Mesenchymal stem cell (in vitro differentiated cells and primary cell): Measurements from ENCODE around the gene MPPED2.

Experiments used
- DNase-seq: peaks from one replicate; pipeline ENCODE4 v3.0.0-alpha.2; 2013
- H2AFZ ChIP-seq: one replicate; pipeline ENCODE4 v1.6.1; 2013; ENCODE audit warnings: low read depth, mild to moderate bottlenecking, control low read depth, inconsistent platforms, low read length, moderate library complexity
- H2AK5ac ChIP-seq: 2 replicates; pipeline ENCODE4 v1.6.1; 2013; ENCODE audit warnings: low read length, moderate library complexity, mild to moderate bottlenecking, inconsistent platforms; ENCODE audit not compliant: severe bottlenecking
- H2BK120ac ChIP-seq: one replicate; pipeline ENCODE4 v1.6.1; 2013; ENCODE audit warnings: low read depth, mild to moderate bottlenecking, inconsistent platforms, low read length, moderate library complexity
- H2BK12ac ChIP-seq, 2 experiments: one replicate each; pipeline ENCODE4 v1.6.1; 2013; ENCODE audit warnings: inconsistent platforms in 2 of 2, low read length in 2 of 2, mild to moderate bottlenecking in 2 of 2, moderate library complexity in 2 of 2, control low read depth in 1 of 2
- H2BK15ac ChIP-seq: one replicate; pipeline ENCODE4 v1.6.1; 2013; ENCODE audit warnings: mild to moderate bottlenecking, low read depth, inconsistent platforms; ENCODE audit not compliant: poor library complexity, severe bottlenecking
- H2BK5ac ChIP-seq: 2 replicates; pipeline ENCODE4 v1.6.1; 2013; ENCODE audit warnings: low read depth, mild to moderate bottlenecking, low read length, control low read depth, inconsistent platforms; ENCODE audit not compliant: poor library complexity, severe bottlenecking
- H3K14ac ChIP-seq, 2 experiments: one replicate each; pipeline ENCODE4 v1.6.1; 2013; ENCODE audit warnings: inconsistent platforms in 2 of 2, low read length in 2 of 2, control low read depth in 1 of 2, mild to moderate bottlenecking in 1 of 2, moderate library complexity in 1 of 2
- H3K18ac ChIP-seq, 2 experiments: one replicate each; pipeline ENCODE4 v1.6.1; 2013; ENCODE audit warnings: inconsistent platforms in 2 of 2, low read length in 2 of 2, control low read depth in 1 of 2, low read depth in 1 of 2, mild to moderate bottlenecking in 1 of 2
- H3K23ac ChIP-seq, 2 experiments: one replicate each; pipeline ENCODE4 v1.6.1; 2013; ENCODE audit warnings: inconsistent platforms in 2 of 2, low read length in 2 of 2, mild to moderate bottlenecking in 2 of 2, moderate library complexity in 2 of 2, control low read depth in 1 of 2
- H3K27ac ChIP-seq: 2 replicates; pipeline ENCODE4 v1.5.1; 2013; ENCODE audit warnings: mild to moderate bottlenecking, moderate library complexity, low read length, control low read depth, inconsistent platforms; ENCODE audit not compliant: poor library complexity, severe bottlenecking
- H3K27me3 ChIP-seq, 2 experiments: 2 replicates each; pipeline versions ENCODE4 v1.6.1 to v1.7.0; 2013; ENCODE audit warnings: low read length in 2 of 2, mild to moderate bottlenecking in 2 of 2, moderate library complexity in 2 of 2, control low read depth in 1 of 2, inconsistent platforms in 1 of 2; ENCODE audit not compliant: control insufficient read depth in 1 of 2, insufficient read depth in 1 of 2
- H3K36me3 ChIP-seq, 2 experiments: 2 replicates each; pipeline versions ENCODE4 v1.6.1 to v1.7.0; 2013; ENCODE audit warnings: low read length in 2 of 2, control low read depth in 1 of 2, inconsistent platforms in 1 of 2, low read depth in 1 of 2, mild to moderate bottlenecking in 1 of 2; ENCODE audit not compliant: insufficient read depth in 2 of 2, control insufficient read depth in 1 of 2
- H3K4ac ChIP-seq, 2 experiments: one replicate each; pipeline ENCODE4 v1.6.1; 2013; ENCODE audit warnings: inconsistent platforms in 2 of 2, low read length in 2 of 2, mild to moderate bottlenecking in 2 of 2, moderate library complexity in 2 of 2, control low read depth in 1 of 2, low read depth in 1 of 2
- H3K4me1 ChIP-seq: 2 replicates; pipeline ENCODE4 v1.6.1; 2013; ENCODE audit warnings: low read depth, low read length, control low read depth; ENCODE audit not compliant: control insufficient read depth, insufficient read depth
- H3K4me2 ChIP-seq: 2 replicates; pipeline ENCODE4 v1.6.1; 2013; ENCODE audit warnings: low read length, mild to moderate bottlenecking, inconsistent platforms; ENCODE audit not compliant: poor library complexity, severe bottlenecking
- H3K4me3 ChIP-seq, 2 experiments: 2 replicates each; pipeline versions ENCODE4 v1.5.1 to v1.7.0; 2013; ENCODE audit warnings: low read length in 2 of 2, mild to moderate bottlenecking in 2 of 2, control low read depth in 1 of 2, low read depth in 1 of 2; ENCODE audit not compliant: insufficient read depth in 1 of 2
- H3K79me1 ChIP-seq: replicated peaks from 2 replicates; pipeline ENCODE4 v1.6.1; 2013; ENCODE audit warnings: mild to moderate bottlenecking, control low read depth, low read length, inconsistent platforms; ENCODE audit not compliant: poor library complexity, severe bottlenecking
- H3K9ac ChIP-seq: 2 replicates; pipeline ENCODE4 v1.7.0; 2013; ENCODE audit warnings: mild to moderate bottlenecking, low read length, moderate library complexity
- H3K9me3 ChIP-seq: 2 replicates; pipeline ENCODE4 v1.7.0; 2013; ENCODE audit warnings: mild to moderate bottlenecking, low read length; ENCODE audit not compliant: control insufficient read depth
- H4K8ac ChIP-seq: one replicate; pipeline ENCODE4 v1.6.1; 2013; ENCODE audit warnings: inconsistent platforms, mild to moderate bottlenecking, low read length, moderate library complexity
- H4K91ac ChIP-seq: one replicate; pipeline ENCODE4 v1.6.1; 2013; ENCODE audit warnings: mild to moderate bottlenecking, low read length, inconsistent platforms
- WGBS: methylation state at CpG from one replicate; pipeline ENCODE4 v1.1.7; 2013; ENCODE audit warnings: mixed read lengths; 5-methylcytosine and 5-hydroxymethylcytosine counted together

The MPPED2 gene

DNA sequence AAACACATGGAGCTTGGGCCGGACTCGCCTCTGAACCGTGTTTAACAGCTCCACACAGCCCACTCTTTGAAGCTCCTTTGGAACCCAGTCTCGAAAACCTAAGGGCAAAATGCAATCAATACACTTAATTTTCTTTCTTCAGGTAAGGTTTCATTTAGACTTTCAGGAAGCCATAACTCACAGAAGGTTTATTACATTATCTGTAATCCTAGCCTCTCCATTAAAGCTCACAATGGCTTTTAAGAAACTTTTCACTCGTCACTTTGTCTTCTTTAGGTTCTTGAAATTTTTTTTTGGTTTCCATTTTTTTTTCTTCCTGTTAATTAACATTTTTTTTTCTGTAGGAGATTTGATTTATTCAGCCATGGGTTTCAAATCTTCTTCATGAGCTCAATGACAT lies 171.9 kb downstream of the MPPED2 start:
- no peaks in the 10 kb centered on the region for H3K4me1 ChIP-seq
- H2BK5ac ChIP-seq = no peak overlapping the region
- no peak overlapping the region for H2BK15ac ChIP-seq
- H3K4me3 ChIP-seq = no peak overlapping the region
- no peak overlapping the region for H3K23ac ChIP-seq
- DNase-seq = no peak
- H4K91ac ChIP-seq = no peak overlapping the region
- H3K18ac ChIP-seq = no peak overlapping the region
- 88% methylated on average over 4 of the region's 5 CpGs for WGBS
- H3K36me3 ChIP-seq = no peaks in the 10 kb centered on the region
- no peak overlapping the region for H4K8ac ChIP-seq
- H3K4me2 ChIP-seq = no peak overlapping the region
- no peak overlapping the region for H2AK5ac ChIP-seq
- no peak overlapping the region for H2BK120ac ChIP-seq
- H2AFZ ChIP-seq = no peak overlapping the region
- H3K79me1 ChIP-seq = no peaks in the 10 kb centered on the region
- H3K27ac ChIP-seq = no peak overlapping the region
- no peak overlapping the region for H3K9ac ChIP-seq
- no peak overlapping the region for H2BK12ac ChIP-seq
- no peaks in the 10 kb centered on the region for H3K9me3 ChIP-seq
- H3K14ac ChIP-seq = no peak overlapping the region
- H3K27me3 ChIP-seq = peaks cover under 1 to 18% of the 10 kb centered on the region in 2 experiments
- H3K4ac ChIP-seq = no peak overlapping the region

- no peak overlapping the region for H2BK120ac ChIP-seq
- H2BK12ac ChIP-seq = no peak overlapping the region
- H3K9me3 ChIP-seq = no peaks in the 10 kb centered on the region
- no peak overlapping the region for H3K14ac ChIP-seq
- no peak overlapping the region for H2BK5ac ChIP-seq
- H3K4ac ChIP-seq = no peak overlapping the region
- no peaks in the 10 kb centered on the region for H3K36me3 ChIP-seq
- no peak overlapping the region for H3K4me2 ChIP-seq
- DNase-seq = no peak
- no peak overlapping the region for H2AK5ac ChIP-seq
- WGBS = 42% methylated on average over 2 of the region's 2 CpGs
- no peak overlapping the region for H4K91ac ChIP-seq
- H4K8ac ChIP-seq = no peak overlapping the region
- no peaks in the 10 kb centered on the region for H3K79me1 ChIP-seq
- H3K4me3 ChIP-seq = no peak overlapping the region
- no peak overlapping the region for H3K23ac ChIP-seq
- no peak overlapping the region for H2BK15ac ChIP-seq
- H3K27me3 ChIP-seq = peaks cover 0 to 9% of the 10 kb centered on the region in 2 experiments
- no peak overlapping the region for H3K9ac ChIP-seq
- no peak overlapping the region for H3K27ac ChIP-seq
- H2AFZ ChIP-seq = no peak overlapping the region
- H3K4me1 ChIP-seq = peaks cover 1% of the 10 kb centered on the region
- no peak overlapping the region for H3K18ac ChIP-seq
These were observed 173.6 kb downstream of the MPPED2 start for GRCh38 chr11:30412509-30412908.

DNA sequence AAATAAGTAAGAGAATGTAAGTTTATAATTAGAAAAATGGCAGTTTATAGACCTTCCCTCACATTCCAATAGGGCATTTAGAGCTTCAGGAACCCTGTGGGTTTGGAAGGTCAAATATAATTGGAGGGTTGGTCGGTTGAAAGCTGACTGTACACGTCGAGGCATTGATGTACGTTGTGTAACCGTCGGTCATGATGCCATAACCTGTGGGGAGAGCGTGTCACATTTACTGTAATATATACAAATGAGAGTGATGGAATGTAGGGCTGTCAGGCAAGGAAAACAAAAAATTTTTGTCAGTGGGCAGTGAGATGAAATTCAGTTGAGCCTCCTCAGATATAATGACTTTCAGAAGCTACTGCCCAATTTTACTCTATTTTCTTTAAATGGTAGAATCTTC lies 174.8 kb downstream of the MPPED2 start:
- Histone ChIP-seq H3K4me1 (peaks cover 3% of the 10 kb centered on the region), H3K36me3 (no peaks in the 10 kb centered on the region), H3K79me1 (no peaks in the 10 kb centered on the region), H3K4ac (no peak overlapping the region), H2BK15ac (no peak overlapping the region), H2BK12ac (no peak overlapping the region), H3K4me2 (no peak overlapping the region), H3K14ac (no peak overlapping the region), H3K23ac (no peak overlapping the region), H3K27me3 (peaks cover 0 to 9% of the 10 kb centered on the region in 2 experiments), H2AK5ac (no peak overlapping the region), H3K9ac (no peak overlapping the region), H3K9me3 (no peaks in the 10 kb centered on the region), H2BK5ac (no peak overlapping the region), H4K91ac (no peak overlapping the region), H3K4me3 (no peak overlapping the region), H3K27ac (no peak overlapping the region), H2AFZ (no peak overlapping the region), H4K8ac (no peak overlapping the region), H3K18ac (no peak overlapping the region), H2BK120ac (no peak overlapping the region)
- 72% methylated on average over 7 of the region's 7 CpGs for WGBS
- DNase-seq = peak; percentile 3

- no peak overlapping the region for H2BK5ac ChIP-seq
- H3K9me3 ChIP-seq = no peaks in the 10 kb centered on the region
- H3K27me3 ChIP-seq = no peaks in the 10 kb centered on the region
- no peak overlapping the region for H3K27ac ChIP-seq
- no peak overlapping the region for H4K91ac ChIP-seq
- H3K4me2 ChIP-seq = no peak overlapping the region
- H2AFZ ChIP-seq = no peak overlapping the region
- no peak overlapping the region for H3K23ac ChIP-seq
- no peaks in the 10 kb centered on the region for H3K36me3 ChIP-seq
- H2BK12ac ChIP-seq = no peak overlapping the region
- H3K79me1 ChIP-seq = no peaks in the 10 kb centered on the region
- no peak overlapping the region for H3K9ac ChIP-seq
- no peak overlapping the region for H2BK15ac ChIP-seq
- H2AK5ac ChIP-seq = no peak overlapping the region
- H3K14ac ChIP-seq = no peak overlapping the region
- no peak overlapping the region for H4K8ac ChIP-seq
- peaks cover 3% of the 10 kb centered on the region for H3K4me1 ChIP-seq
- H3K4ac ChIP-seq = no peak overlapping the region
- no peak overlapping the region for H3K18ac ChIP-seq
- H3K4me3 ChIP-seq = no peak overlapping the region
- no peak overlapping the region for H2BK120ac ChIP-seq
- no peak for DNase-seq
- 73% methylated on average over 11 of the region's 13 CpGs for WGBS
These were observed 179.0 kb downstream of the MPPED2 start for GRCh38 chr11:30406978-30407762.
